PC-9 (cell line): Measurements from ENCODE around the gene KCNJ11. TPM values are rescaled to one million over a fixed set of nuclear protein-coding genes. Genes with fewer than 3 reads are reported as not detected.

ENCODE experiments used
- BruUV-seq: library from RNA; stranded (reverse); fragments of 400-500 nt; replicated peaks from 2 replicates; lab custom pipeline; 2021; lab: Mats Ljungman, UMichigan
- CTCF ChIA-PET: fragments of 300-600 bp; sonication (Branson Sonifier 250); formaldehyde crosslinking; loops from one replicate; lab custom pipeline; 2022; ENCODE audit warnings: antibody characterized with exemption; lab: Charles Lee
- POLR2A ChIA-PET: fragments of 300-600 bp; sonication (Branson Sonifier 250); formaldehyde crosslinking; loops from one replicate; lab custom pipeline; 2022; ENCODE audit warnings: antibody characterized with exemption; ENCODE audit not compliant: unreplicated experiment; lab: Charles Lee
- DNase-seq, 2 experiments: peaks; one replicate each; pipeline versions ENCODE4 v3.0.0 to v3.0.0-alpha.2; 2015 to 2022; ENCODE audit warnings: mixed read lengths in 1 of 2
- H2AFZ ChIP-seq: fragments of 200-600 bp; sonication (generic); 2 replicates; pipeline ENCODE4 v1.8.1; 2017; ENCODE audit warnings: antibody characterized with exemption
- H3F3A ChIP-seq: fragments of 200-600 bp; sonication (generic); 2 replicates; pipeline ENCODE4 v1.8.1; 2017; ENCODE audit warnings: antibody characterized with exemption, mild to moderate bottlenecking, low read depth; ENCODE audit not compliant: insufficient read depth
- H3K27ac ChIP-seq: fragments of 200-600 bp; sonication (generic); 2 replicates; pipeline ENCODE4 v1.6.1; 2016; ENCODE audit warnings: mixed run types
- H3K27me3 ChIP-seq: fragments of 200-600 bp; sonication (generic); 2 replicates; pipeline ENCODE4 v1.6.1; 2016; ENCODE audit warnings: low read depth, mixed run types; ENCODE audit not compliant: insufficient read depth
- H3K36me3 ChIP-seq: fragments of 200-600 bp; sonication (generic); 2 replicates; pipeline ENCODE4 v1.6.1; 2016; ENCODE audit warnings: low read depth, mixed run types
- H3K4me1 ChIP-seq: fragments of 200-600 bp; sonication (generic); replicated peaks from 2 replicates; pipeline ENCODE4 v1.6.1; 2016; ENCODE audit warnings: mixed run types; ENCODE audit not compliant: insufficient read depth
- H3K4me2 ChIP-seq: fragments of 200-600 bp; sonication (generic); 2 replicates; pipeline ENCODE4 v1.6.1; 2017; ENCODE audit warnings: mixed run types
- H3K4me3 ChIP-seq: fragments of 200-600 bp; sonication (generic); 2 replicates; pipeline ENCODE4 v1.6.1; 2016; ENCODE audit warnings: mixed run types
- H3K79me2 ChIP-seq: fragments of 200-600 bp; sonication (generic); 2 replicates; pipeline ENCODE4 v1.6.1; 2017; ENCODE audit warnings: low read depth, mixed run types
- H3K9me2 ChIP-seq: fragments of 200-600 bp; sonication (generic); 2 replicates; pipeline ENCODE4 v1.8.1; 2017; ENCODE audit warnings: mild to moderate bottlenecking; ENCODE audit not compliant: insufficient read depth
- H3K9me3 ChIP-seq: fragments of 200-600 bp; sonication (generic); 2 replicates; pipeline ENCODE4 v1.8.1; 2016; ENCODE audit warnings: low read depth; ENCODE audit not compliant: insufficient read depth
- H4K20me1 ChIP-seq: fragments of 200-600 bp; sonication (generic); 2 replicates; pipeline ENCODE4 v1.8.1; 2017; ENCODE audit not compliant: insufficient read depth
- EZH2 ChIP-seq: fragments of 200-600 bp; sonication (generic); IDR thresholded peaks from 2 replicates; pipeline ENCODE4 v1.8.0; 2017; ENCODE audit warnings: antibody characterized with exemption, low read depth
- intact Hi-C: fragments of 100-400 bp; cut with micrococcal nuclease; formaldehyde crosslinking; loops from one replicate; pipeline ENCODE4 v1.10.0; 2022; ENCODE audit not compliant: unreplicated experiment
- total RNA-seq: library from RNA; stranded (reverse); gene quantifications from 2 replicates; pipeline ENCODE4 v1.2.3, GENCODE V29; 2021
- TF ChIP-seq, protein P1 (sequence below): fragments of 200-600 bp; sonication (generic); conservative IDR thresholded peaks from 2 replicates; pipeline ENCODE4 v1.6.1; 2017; ENCODE audit warnings: mixed run types, antibody characterized with exemption, mild to moderate bottlenecking, moderate library complexity

KCNJ11 gene
- total RNA-seq, 1 experiment from 2014 or later: 0.26 TPM

DNA sequence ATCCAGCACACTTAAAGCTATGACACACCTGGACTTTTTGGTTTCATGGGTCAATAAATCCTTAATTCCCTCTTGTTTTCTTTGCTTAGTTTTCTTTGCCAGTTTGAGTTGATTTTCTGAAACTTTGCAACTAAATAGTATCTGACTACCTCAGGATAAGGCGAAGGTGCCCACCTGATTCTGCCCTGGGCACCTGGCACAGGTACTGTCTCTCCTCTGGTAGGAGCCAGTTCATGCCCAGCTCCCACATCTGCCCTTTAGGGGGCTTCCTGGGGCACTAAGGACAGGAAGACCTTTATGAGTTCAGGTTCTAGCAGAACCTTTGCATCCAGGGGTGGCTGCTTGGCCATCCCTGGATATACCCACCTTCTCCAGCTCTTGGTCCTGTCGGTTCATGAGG is 19.6 kb upstream of the KCNJ11 start:
- CTCF ChIA-PET: interaction anchor here (0.7 kb wide), 1 partner anchor 1354 kb away, joined by 4 read pairs; no protein-coding TSS in a partner anchor
- peaks cover 36% of the 10 kb centered on the region; the same call in 1 of the 2 replicates for H3K27me3 ChIP-seq
- H3K4me1 ChIP-seq: peaks cover 5% of the 10 kb centered on the region
- TF ChIP-seq EZH2: no peak
- TF ChIP-seq, protein P1, sequence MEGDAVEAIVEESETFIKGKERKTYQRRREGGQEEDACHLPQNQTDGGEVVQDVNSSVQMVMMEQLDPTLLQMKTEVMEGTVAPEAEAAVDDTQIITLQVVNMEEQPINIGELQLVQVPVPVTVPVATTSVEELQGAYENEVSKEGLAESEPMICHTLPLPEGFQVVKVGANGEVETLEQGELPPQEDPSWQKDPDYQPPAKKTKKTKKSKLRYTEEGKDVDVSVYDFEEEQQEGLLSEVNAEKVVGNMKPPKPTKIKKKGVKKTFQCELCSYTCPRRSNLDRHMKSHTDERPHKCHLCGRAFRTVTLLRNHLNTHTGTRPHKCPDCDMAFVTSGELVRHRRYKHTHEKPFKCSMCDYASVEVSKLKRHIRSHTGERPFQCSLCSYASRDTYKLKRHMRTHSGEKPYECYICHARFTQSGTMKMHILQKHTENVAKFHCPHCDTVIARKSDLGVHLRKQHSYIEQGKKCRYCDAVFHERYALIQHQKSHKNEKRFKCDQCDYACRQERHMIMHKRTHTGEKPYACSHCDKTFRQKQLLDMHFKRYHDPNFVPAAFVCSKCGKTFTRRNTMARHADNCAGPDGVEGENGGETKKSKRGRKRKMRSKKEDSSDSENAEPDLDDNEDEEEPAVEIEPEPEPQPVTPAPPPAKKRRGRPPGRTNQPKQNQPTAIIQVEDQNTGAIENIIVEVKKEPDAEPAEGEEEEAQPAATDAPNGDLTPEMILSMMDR: no peak
- POLR2A ChIA-PET: no interaction called here
- H3K27ac ChIP-seq: no peak overlapping the region
- H3K9me3 ChIP-seq: no peaks in the 10 kb centered on the region
- H3K9me2 ChIP-seq: no peaks in the 10 kb centered on the region
- no peaks in the 10 kb centered on the region for H4K20me1 ChIP-seq
- intact Hi-C loops: no loop called here
- no peaks in the 10 kb centered on the region for H3K79me2 ChIP-seq
- H3K4me3 ChIP-seq: no peak overlapping the region
- H3K36me3 ChIP-seq: no peaks in the 10 kb centered on the region
- no TSS peak for BruUV-seq
- DNase-seq: no peak
- H3K4me2 ChIP-seq: no peak overlapping the region
- H3F3A ChIP-seq: no peaks in the 10 kb centered on the region
- H2AFZ ChIP-seq: no peak overlapping the region

DNA sequence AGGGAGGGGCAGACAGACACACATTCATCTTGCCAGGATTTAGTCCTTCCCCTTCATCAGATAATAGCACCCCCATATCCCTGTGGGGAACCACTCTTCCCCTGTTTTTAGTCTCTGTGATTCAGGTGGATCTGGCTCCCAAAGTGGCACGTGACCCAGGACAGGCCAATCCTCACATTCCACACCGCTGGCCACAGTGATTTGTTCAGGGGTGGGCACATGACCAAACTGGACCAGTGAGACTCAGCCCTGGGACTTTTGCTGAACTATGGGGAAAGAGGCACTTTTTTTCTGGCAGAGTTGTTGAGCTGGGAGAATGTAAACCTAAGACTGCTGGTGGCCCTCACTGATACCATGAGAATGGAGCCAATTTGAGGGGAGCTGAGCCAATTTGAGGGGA is 19.1 kb upstream of the KCNJ11 start:
- H3K4me1 ChIP-seq: peaks cover 5% of the 10 kb centered on the region
- POLR2A ChIA-PET: no interaction called here
- BruUV-seq: no TSS peak
- H2AFZ ChIP-seq: no peak overlapping the region
- H3K36me3 ChIP-seq: no peaks in the 10 kb centered on the region
- H3K9me2 ChIP-seq: no peaks in the 10 kb centered on the region
- H4K20me1 ChIP-seq: no peaks in the 10 kb centered on the region
- H3K79me2 ChIP-seq: no peaks in the 10 kb centered on the region
- no peak overlapping the region for H3K4me3 ChIP-seq
- H3F3A ChIP-seq: no peaks in the 10 kb centered on the region
- DNase-seq: no peak
- no peaks in the 10 kb centered on the region for H3K9me3 ChIP-seq
- CTCF ChIA-PET: no interaction called here
- H3K4me2 ChIP-seq: no peak overlapping the region
- TF ChIP-seq EZH2: no peak
- TF ChIP-seq, protein P1: no peak
- H3K27me3 ChIP-seq: peaks cover 31% of the 10 kb centered on the region; the same call in 1 of the 2 replicates
- intact Hi-C loops: no loop called here
- H3K27ac ChIP-seq: no peak overlapping the region

DNA sequence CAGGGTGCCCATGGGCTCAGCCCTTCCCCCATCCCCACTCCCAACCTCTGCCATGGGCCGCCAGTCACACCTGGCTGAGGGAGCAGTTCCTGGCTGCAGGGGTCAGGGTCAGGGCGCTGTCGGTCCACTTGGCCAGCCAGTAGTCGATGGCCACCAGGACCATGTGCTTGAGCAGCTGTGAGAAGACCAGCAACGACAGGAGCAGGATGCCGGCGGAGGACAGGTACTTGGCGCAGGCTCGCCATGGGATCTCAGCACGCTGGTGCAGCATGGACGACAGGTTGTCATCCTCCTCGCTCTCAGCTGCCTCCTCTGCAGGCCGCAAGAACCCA is 18.3 kb upstream of the KCNJ11 start:
- H3K79me2 ChIP-seq: no peaks in the 10 kb centered on the region
- no peaks in the 10 kb centered on the region for H3F3A ChIP-seq
- TF ChIP-seq, protein P1: no peak
- no peak for TF ChIP-seq EZH2
- BruUV-seq: no TSS peak
- no peaks in the 10 kb centered on the region for H3K9me3 ChIP-seq
- H3K9me2 ChIP-seq: no peaks in the 10 kb centered on the region
- no peak overlapping the region for H2AFZ ChIP-seq
- ChIA-PET POLR2A (no interaction called here), CTCF (no interaction called here)
- no peaks in the 10 kb centered on the region for H4K20me1 ChIP-seq
- H3K4me3 ChIP-seq: no peak overlapping the region
- no peak overlapping the region for H3K4me2 ChIP-seq
- intact Hi-C loops: no loop called here
- DNase-seq: no peak
- H3K4me1 ChIP-seq: peaks cover 5% of the 10 kb centered on the region
- no peaks in the 10 kb centered on the region for H3K36me3 ChIP-seq
- peaks cover 29% of the 10 kb centered on the region; the same call in 1 of the 2 replicates for H3K27me3 ChIP-seq
- no peak overlapping the region for H3K27ac ChIP-seq
